ENCODE results near the gene MORN3. TPM values are rescaled to one million over a fixed set of nuclear protein-coding genes. Genes with fewer than 3 reads are reported as not detected.

MORN3 gene
- total and polyA plus RNA-seq, 4 donors: 2.4 to 5.8 (median 3.0) TPM

DNA sequence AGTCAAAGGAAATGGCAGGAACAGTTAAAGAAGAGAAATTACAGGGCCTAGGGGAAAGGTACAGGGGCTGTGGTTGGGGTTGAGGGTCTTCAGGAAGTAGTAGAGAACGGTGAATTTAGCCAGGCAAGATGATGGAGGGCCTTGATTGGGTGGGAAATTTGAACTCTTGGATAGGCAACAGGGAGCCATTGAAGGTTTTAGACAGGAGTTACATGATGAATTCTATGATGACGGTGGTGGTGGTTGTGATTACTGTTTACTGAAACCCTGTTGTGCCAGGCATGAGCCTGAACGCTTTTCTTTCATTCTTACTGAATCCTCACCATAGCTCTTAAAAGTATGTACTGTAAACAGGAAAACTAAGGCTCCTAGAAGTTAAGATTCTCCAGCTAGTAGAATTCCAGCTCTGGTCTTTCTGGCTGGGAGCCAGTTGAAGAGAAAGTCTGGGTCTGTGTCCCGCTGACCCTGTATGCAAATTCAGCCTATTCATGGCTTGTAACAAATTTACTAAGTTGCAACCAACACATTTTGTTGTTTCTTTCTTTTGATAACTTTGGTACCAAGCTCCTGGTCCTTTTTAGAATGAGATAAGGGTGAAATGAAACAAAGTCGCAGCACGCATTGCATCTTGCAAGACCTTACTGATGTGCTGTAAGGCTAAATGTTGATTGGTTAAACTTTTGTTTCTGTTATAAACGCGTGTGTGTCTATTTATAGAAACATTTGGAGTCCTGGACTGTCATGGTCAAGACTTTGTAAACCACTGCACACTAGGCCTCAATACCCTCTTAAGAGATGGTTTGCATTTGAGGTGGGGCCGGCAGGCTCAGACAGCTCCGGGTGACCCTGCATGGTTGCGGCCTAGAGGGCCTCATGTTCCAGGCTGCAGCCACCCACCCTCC, 37.1 kb downstream of the MORN3 start:
- peaks cover 3 to 31% (median 12%) of the 10 kb centered on the region in 5 donors for H3K4me1 ChIP-seq (ENCODE audit: control insufficient read depth in 5 of 5, insufficient read depth in 5 of 5, low read length in 5 of 5)
- no peak overlapping the region for H3K4me3 ChIP-seq
- H3K9me3 ChIP-seq (ENCODE audit: control insufficient read depth in 4 of 4, insufficient read depth in 3 of 4, low read length in 3 of 4): no peaks in the 10 kb centered on the region
- DNase-seq: peak in 2 of 3 donors; percentile 43 to 44
- H3K27ac ChIP-seq (ENCODE audit: low read depth in 1 of 2, low read length in 1 of 2): peak overlapping the region in 1 of 2 donors; percentile 80
- WGBS, 2 donors: 63% methylated on average over 11 of the region's 11 CpGs
- ATAC-seq (ENCODE audit: insufficient read depth, low FRiP score): no peak
- H3K9ac ChIP-seq (ENCODE audit: insufficient read depth in 1 of 2, low read length in 2 of 2): no peak overlapping the region
- H3K36me3 ChIP-seq (ENCODE audit: control insufficient read depth in 4 of 4, insufficient read depth in 4 of 4, low read length in 4 of 4): no peaks in the 10 kb centered on the region
- H3K27me3 ChIP-seq (ENCODE audit: control insufficient read depth in 3 of 3, insufficient read depth in 3 of 3, low read length in 2 of 3): no peaks in the 10 kb centered on the region
- TF ChIP-seq, protein P1, sequence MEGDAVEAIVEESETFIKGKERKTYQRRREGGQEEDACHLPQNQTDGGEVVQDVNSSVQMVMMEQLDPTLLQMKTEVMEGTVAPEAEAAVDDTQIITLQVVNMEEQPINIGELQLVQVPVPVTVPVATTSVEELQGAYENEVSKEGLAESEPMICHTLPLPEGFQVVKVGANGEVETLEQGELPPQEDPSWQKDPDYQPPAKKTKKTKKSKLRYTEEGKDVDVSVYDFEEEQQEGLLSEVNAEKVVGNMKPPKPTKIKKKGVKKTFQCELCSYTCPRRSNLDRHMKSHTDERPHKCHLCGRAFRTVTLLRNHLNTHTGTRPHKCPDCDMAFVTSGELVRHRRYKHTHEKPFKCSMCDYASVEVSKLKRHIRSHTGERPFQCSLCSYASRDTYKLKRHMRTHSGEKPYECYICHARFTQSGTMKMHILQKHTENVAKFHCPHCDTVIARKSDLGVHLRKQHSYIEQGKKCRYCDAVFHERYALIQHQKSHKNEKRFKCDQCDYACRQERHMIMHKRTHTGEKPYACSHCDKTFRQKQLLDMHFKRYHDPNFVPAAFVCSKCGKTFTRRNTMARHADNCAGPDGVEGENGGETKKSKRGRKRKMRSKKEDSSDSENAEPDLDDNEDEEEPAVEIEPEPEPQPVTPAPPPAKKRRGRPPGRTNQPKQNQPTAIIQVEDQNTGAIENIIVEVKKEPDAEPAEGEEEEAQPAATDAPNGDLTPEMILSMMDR (IDR thresholded peaks at IDR 0.05; ENCODE audit: control extremely low read depth, extremely low read depth): no peak

DNA sequence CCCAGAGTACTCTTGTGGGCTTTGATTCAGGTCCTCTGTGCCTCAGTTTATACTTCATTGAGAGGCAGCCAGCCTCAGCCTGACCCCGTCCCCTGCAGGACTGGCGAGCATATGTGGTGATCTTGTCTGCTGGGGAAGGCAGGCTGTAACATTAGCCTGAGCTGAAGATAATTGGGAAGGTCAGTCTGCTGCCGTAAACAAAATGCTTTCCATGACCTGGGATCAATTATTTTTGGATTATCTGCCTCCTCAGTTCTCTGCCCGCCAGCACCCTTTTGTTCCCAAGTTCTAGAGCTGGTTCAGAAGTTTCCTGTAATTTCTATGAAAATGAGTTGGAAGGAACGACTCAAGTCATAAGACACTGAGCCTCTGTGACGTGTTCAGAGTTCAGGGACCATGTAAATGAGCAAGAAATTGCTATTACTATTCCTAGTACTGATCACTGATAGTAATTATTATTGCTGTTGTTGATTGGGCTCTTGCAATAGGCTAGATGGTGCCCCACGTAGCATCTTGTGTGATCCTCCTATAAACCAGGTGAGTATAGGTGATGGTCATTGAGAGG, 38.6 kb downstream of the MORN3 start:
- Histone ChIP-seq H3K27me3 (ENCODE audit: control insufficient read depth in 3 of 3, insufficient read depth in 3 of 3, low read length in 2 of 3) (no peaks in the 10 kb centered on the region), H3K9me3 (ENCODE audit: control insufficient read depth in 4 of 4, insufficient read depth in 3 of 4, low read length in 3 of 4) (no peaks in the 10 kb centered on the region), H3K27ac (ENCODE audit: low read depth in 1 of 2, low read length in 1 of 2) (no peak overlapping the region), H3K4me3 (no peak overlapping the region), H3K4me1 (ENCODE audit: control insufficient read depth in 5 of 5, insufficient read depth in 5 of 5, low read length in 5 of 5) (peaks cover 3 to 31% (median 12%) of the 10 kb centered on the region in 5 donors), H3K9ac (ENCODE audit: insufficient read depth in 1 of 2, low read length in 2 of 2) (no peak overlapping the region), H3K36me3 (ENCODE audit: control insufficient read depth in 4 of 4, insufficient read depth in 4 of 4, low read length in 4 of 4) (no peaks in the 10 kb centered on the region)
- ATAC-seq (ENCODE audit: insufficient read depth, low FRiP score): no peak
- 91 to 96% methylated on average over 7 of the region's 7 CpGs for WGBS, 2 donors
- TF ChIP-seq, protein P1 (IDR thresholded peaks at IDR 0.05; ENCODE audit: control extremely low read depth, extremely low read depth): no peak
- DNase-seq: no peak

DNA sequence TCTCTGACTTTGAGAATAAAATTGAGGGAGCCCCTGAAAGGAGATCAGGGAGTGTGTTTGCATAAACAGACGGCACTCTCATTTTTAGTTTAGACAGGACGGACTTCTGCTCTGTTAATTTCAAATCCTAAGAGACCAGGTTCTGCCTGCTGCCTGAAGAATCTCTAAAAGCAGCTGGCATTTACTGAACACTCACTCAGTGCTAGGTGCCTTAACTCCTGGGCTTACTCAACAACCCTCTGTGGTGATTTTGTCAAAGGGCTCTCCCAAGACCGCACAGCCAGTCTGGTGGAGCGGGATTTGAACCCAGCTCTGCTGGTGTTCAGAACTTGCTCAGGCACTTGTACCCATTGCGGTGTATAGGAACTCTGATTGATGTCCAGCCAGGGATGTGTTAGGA, 40.9 kb downstream of the MORN3 start:
- DNase-seq (no peak), ATAC-seq (ENCODE audit: insufficient read depth, low FRiP score) (no peak)
- TF ChIP-seq, protein P1 (IDR thresholded peaks at IDR 0.05; ENCODE audit: control extremely low read depth, extremely low read depth): no peak
- Histone ChIP-seq H3K9ac (ENCODE audit: insufficient read depth in 1 of 2, low read length in 2 of 2) (peak overlapping the region in 1 of 2 donors; percentile 11), H3K9me3 (ENCODE audit: control insufficient read depth in 4 of 4, insufficient read depth in 3 of 4, low read length in 3 of 4) (no peaks in the 10 kb centered on the region), H3K36me3 (ENCODE audit: control insufficient read depth in 4 of 4, insufficient read depth in 4 of 4, low read length in 4 of 4) (no peaks in the 10 kb centered on the region), H3K4me3 (no peak overlapping the region), H3K27ac (ENCODE audit: low read depth in 1 of 2, low read length in 1 of 2) (peak overlapping the region in 1 of 2 donors; percentile 97), H3K27me3 (ENCODE audit: control insufficient read depth in 3 of 3, insufficient read depth in 3 of 3, low read length in 2 of 3) (no peaks in the 10 kb centered on the region), H3K4me1 (ENCODE audit: control insufficient read depth in 5 of 5, insufficient read depth in 5 of 5, low read length in 5 of 5) (peaks cover 3 to 31% (median 12%) of the 10 kb centered on the region in 5 donors)
- 68 to 73% methylated on average over 5 of the region's 5 CpGs for WGBS, 2 donors
